Measurements from ENCODE around the gene VGF.
"Not testable (repeated sequence)": the region's sequence is repeated elsewhere in the genome, so short reads cannot be mapped to it uniquely, and the experiment has no call there.

VGF gene

GRCh38 chr7:101134399-101134980 is 30.9 kb downstream of the VGF start:
- no peak for DNase-seq

GRCh38 chr7:101133621-101134398 is 31.6 kb downstream of the VGF start:
- DNase-seq: no peak

GRCh38 chr7:101132626-101133600 is 32.5 kb downstream of the VGF start:
- not testable (repeated sequence) for DNase-seq

GRCh38 chr7:101129603-101130117 is 35.7 kb downstream of the VGF start:
- no peak for DNase-seq

GRCh38 chr7:101128040-101128834 is 37.1 kb downstream of the VGF start:
- no peak for DNase-seq

GRCh38 chr7:101127460-101128039 is 37.8 kb downstream of the VGF start:
- no peak for DNase-seq

GRCh38 chr7:101126651-101127459 is 38.5 kb downstream of the VGF start, which contains the start of gene SERPINE1:
Gene SERPINE1 (plus strand): TSS chr7:101127104. CDS start chr7:101128394, 1,290 bp downstream.
- DNase-seq: no peak

- no peak for DNase-seq
Observed at GRCh38 chr7:101125989-101126650, 39.2 kb downstream of the VGF start.

- no peak for DNase-seq
Observed at GRCh38 chr7:101124376-101125056, 40.9 kb downstream of the VGF start.

- no peak for DNase-seq
Observed at GRCh38 chr7:101123703-101124068, 41.7 kb downstream of the VGF start.

GRCh38 chr7:101122933-101123702 is 42.3 kb downstream of the VGF start:
- DNase-seq: no peak

- DNase-seq: no peak
Observed at GRCh38 chr7:101121991-101122932, 43.1 kb downstream of the VGF start.

GRCh38 chr7:101121631-101121990 is 43.8 kb downstream of the VGF start:
- DNase-seq: not testable (repeated sequence)

GRCh38 chr7:101120315-101120714 is 45.1 kb downstream of the VGF start:
- no peak for DNase-seq

- no peak for DNase-seq
Observed at GRCh38 chr7:101119876-101120275, 45.5 kb downstream of the VGF start.

GRCh38 chr7:101118856-101119255 is 46.5 kb downstream of the VGF start:
- DNase-seq: no peak

- no peak for DNase-seq
Observed at GRCh38 chr7:101116898-101117297, 48.5 kb downstream of the VGF start.

- DNase-seq: no peak
Observed at GRCh38 chr7:101115215-101115614, 50.2 kb downstream of the VGF start.
